GM10847 (cell line): ENCODE results near the gene COL1A1.

Source experiments
- POLR2A ChIP-seq: IDR thresholded peaks from 2 replicates; pipeline ENCODE4 v1.6.1; 2011; ENCODE audit not compliant: insufficient read length; ENCODE audit errors: extremely low read depth

Gene COL1A1

DNA sequence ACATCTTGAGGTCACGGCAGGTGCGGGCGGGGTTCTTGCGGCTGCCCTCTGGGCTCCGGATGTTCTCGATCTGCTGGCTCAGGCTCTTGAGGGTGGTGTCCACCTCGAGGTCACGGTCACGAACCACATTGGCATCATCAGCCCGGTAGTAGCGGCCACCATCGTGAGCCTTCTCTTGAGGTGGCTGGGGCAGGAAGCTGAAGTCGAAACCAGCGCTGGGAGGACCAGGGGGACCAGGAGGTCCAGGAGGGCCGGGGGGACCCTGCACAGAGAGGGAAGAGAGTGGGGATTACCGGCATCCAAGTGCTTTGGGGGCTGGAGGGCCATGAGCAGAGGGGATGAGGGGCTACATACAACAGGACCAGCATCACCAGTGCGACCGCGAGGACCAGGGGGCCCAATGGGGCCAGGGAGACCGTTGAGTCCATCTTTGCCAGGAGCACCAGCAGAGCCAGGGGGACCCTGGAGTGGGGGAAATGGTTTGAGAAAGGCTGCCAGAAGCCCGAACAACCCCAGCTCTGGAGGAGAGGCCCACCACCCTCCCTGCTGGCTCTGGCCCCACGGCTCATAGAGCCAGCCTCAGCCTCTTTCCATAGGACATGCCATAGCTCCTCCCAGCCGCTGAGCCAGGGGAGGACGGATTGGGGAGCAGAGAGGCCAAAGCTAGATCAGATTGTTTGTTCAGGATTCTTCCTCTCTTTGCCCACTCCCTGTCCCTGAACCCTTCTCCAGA lies 14.6 kb downstream of the COL1A1 start:
- TF ChIP-seq POLR2A = no peak

DNA sequence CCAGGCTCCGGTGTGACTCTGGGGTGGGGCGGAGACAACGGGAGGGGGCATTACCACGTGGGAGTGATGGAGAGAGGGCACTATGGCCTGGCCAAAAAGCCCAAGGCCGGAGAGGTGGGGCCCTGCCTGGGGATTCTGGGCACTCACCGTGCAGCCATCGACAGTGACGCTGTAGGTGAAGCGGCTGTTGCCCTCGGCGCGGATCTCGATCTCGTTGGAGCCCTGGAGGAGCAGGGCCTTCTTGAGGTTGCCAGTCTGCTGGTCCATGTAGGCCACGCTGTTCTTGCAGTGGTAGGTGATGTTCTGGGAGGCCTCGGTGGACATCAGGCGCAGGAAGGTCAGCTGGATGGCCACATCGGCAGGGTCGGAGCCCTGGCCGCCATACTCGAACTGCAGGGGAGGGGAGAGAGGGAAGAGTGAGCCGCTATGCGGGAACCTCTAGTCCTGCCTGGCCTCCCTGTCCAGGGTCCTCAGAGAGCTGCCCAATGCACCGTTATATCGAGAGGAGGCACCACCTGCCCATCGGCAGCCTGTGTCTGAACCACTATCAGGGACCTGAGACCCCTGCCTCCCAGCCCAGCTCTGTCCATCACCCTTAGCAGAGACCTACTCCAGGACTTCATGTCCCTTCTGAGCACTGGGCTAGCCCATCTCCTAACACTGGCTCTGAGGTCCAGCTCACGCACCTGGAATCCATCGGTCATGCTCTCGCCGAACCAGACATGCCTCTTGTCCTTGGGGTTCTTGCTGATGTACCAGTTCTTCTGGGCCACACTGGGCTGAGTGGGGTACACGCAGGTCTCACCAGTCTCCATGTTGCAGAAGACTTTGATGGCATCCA lies 15.6 kb downstream of the COL1A1 start:
- TF ChIP-seq POLR2A = no peak

DNA sequence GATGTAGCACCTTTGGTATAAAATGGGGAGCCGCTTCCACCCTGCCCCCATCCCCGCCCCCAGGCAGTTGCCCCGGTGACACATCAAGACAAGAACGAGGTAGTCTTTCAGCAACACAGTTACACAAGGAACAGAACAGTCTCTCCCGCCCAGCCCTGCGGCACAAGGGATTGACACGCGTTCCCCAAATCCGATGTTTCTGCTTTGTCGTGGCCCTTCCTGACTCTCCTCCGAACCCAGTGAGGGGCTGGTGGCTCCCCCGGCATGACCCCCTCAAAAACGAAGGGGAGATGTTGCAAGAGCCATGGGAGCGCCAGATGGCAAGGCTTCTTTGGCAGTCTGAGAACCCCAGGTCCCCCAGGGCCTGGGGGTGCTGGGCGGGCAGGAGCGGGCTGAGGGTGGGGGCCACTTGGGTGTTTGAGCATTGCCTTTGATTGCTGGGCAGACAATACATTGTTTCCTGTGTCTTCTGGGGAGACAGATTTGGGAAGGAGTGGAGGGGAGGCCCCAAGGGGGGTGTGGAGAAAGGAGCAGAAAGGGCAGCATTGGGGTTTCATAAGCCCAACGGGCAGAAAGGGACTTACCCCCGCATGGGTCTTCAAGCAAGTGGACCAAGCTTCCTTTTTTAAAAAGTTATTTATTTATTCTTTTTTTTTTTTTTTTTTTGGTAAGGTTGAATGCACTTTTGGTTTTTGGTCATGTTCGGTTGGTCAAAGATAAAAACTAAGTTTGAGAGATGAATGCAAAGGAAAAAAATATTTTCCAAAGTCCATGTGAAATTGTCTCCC lies 16.6 kb downstream of the COL1A1 start:
- TF ChIP-seq POLR2A = no peak

DNA sequence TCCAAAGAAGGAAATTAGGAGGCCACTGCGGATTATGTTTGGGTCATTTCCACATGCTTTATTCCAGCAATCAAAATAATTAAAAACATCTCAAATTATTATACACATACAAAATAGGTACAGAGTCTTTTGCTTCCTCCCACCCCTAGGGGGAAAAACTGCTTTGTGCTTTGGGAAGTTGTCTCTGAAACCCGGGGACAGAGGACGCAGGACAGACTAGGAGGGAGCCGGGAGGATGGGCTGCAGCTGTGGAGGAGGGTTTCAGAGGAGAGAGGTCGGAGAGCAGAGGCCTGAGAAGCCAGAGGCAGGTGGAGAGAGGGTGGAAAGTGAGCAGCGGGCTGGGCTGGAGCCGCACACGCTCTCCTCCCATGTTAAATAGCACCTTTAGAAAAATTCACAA lies 17.4 kb downstream of the COL1A1 start:
- no peak for TF ChIP-seq POLR2A

DNA sequence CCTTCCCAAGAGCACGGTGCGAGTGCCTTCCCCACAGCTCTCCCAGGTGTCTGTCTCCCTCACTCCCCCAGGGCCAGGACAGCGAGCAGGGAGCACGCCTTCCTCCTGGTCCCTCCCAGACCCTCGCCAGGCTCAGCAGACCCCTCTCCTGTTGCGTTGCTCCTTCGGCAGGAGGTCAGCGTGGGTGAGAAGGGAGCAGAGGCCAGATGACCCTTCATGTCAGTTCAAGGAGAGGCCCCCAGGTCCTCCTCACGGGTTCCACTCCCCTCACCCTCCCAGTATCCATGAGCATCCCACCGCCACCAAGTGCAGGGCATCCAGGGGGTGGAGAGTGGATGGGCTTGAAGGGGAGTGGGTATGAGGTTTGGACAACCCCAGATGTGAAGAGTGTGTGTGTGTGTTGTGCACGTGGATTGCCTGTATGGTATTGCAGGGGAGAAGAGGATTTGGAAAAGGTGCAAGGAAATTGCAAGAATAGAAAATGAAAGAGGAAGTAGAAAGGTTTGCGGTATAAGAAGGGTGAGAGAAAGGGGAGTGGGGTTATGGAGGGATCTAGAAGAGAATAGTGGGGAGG lies 17.9 kb downstream of the COL1A1 start:
- TF ChIP-seq POLR2A = no peak

DNA sequence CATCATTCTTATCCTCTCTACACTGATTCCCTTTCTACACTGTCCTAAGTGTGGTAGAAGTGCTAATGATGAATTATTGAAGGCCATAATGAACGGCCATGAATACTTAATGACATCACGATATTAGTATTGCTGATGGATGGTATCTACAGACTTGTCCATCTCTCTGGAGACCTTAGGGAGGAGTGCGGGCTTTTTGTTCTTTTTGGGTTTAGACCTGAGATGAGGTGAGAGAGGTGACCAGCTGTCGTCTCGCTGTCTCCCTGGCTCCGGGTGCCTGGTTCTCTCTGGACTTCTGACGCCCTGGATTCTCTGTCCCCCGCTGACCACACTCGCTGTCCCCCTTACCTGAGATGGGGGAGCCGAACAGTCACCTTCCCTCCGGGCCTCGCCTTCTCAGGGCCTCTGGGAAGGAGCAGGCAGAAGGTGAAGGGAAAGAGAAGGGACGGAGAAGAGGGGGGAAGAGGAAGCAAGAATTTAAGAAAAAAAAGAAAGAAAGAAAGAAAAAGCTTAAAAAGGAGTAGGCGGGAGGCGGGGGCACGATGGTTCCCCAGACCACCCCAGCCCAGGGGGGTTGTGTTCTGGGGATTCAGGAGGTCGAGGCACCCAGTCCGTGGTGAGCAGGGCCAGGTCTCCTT lies 18.5 kb downstream of the COL1A1 start:
- no peak for TF ChIP-seq POLR2A

GRCh38 chr17:50181591-50182560 lies 19.6 kb downstream of the COL1A1 start:
- TF ChIP-seq POLR2A = no peak

- no peak for TF ChIP-seq POLR2A
Observed at GRCh38 chr17:50181144-50181543, 20.3 kb downstream of the COL1A1 start.

GRCh38 chr17:50180620-50181019 lies 20.8 kb downstream of the COL1A1 start:
- TF ChIP-seq POLR2A = no peak

- no peak for TF ChIP-seq POLR2A
Observed at GRCh38 chr17:50180111-50180510, 21.3 kb downstream of the COL1A1 start.

- no peak for TF ChIP-seq POLR2A
Observed at GRCh38 chr17:50177983-50178834, 23.2 kb downstream of the COL1A1 start.

DNA sequence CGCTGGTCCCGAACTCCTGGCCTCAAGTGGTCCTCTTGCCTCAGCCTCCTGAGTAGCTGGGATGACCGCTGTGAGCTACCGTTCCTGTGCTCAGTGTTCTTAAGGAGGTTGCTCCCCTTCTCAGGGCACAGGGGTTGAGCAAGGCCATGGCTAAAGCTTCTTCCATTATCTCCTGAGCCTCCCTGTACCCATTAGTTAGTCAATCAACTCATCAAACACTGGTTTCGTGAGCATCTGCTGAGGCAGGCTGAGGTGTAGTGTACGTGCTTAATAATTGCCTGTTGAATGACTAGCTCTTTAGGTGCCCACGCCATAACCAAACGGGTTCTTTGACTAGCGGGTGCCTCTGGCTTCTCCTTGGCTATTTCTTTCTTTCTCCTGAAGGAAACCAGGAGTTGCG lies 24.0 kb downstream of the COL1A1 start:
- no peak for TF ChIP-seq POLR2A
